H1 (cell line): ENCODE measurements around the gene PHTF1. TPM values are rescaled to one million over a fixed set of nuclear protein-coding genes. Genes with fewer than 3 reads are reported as not detected.

Source experiments
- BACH1 ChIP-seq: IDR thresholded peaks from 2 replicates; pipeline ENCODE4 v1.6.1; 2012; ENCODE audit warnings: low read length, improper control_type of control experiment
- CREB1 ChIP-seq: IDR thresholded peaks from 2 replicates; pipeline ENCODE4 v1.6.1; 2012; ENCODE audit warnings: inconsistent platforms
- KDM4A ChIP-seq: IDR thresholded peaks from one replicate; pipeline ENCODE4 v1.7.1; 2012; ENCODE audit warnings: low read depth, mild to moderate bottlenecking, moderate library complexity, low read length, inconsistent platforms; ENCODE audit not compliant: severe bottlenecking
- RBBP5 ChIP-seq: IDR thresholded peaks from 2 replicates; pipeline ENCODE4 v1.7.1; 2012; ENCODE audit warnings: low read depth, mild to moderate bottlenecking, inconsistent platforms, low read length, moderate library complexity, borderline replicate concordance
- SIN3A ChIP-seq, 2 experiments: IDR thresholded peaks in 1 of 2; conservative IDR thresholded peaks in 1 of 2; 2 replicates each; pipeline ENCODE4 v1.6.1; 2011 to 2012; ENCODE audit warnings: low read length in 2 of 2, improper control_type of control experiment in 1 of 2, low read depth in 1 of 2, mild to moderate bottlenecking in 1 of 2
- polyA plus RNA-seq, 7 experiments: library from polyadenylated mRNA; depleted of rRNA in 3 of 7; stranded (reverse) in 5 of 7; unstranded in 2 of 7; fragments of >200 nt in 5 of 7; fragments of 200-250 nt in 2 of 7; gene quantifications; 1 replicate in 5 of 7; 2 replicates in 1 of 7; 4 replicates in 1 of 7; pipeline versions ENCODE4 v1.2.1 to v1.2.3, GENCODE V29; 2011 to 2013; ENCODE audit warnings: missing spikeins in 2 of 7, mixed read lengths in 2 of 7
- total RNA-seq: library from RNA; stranded (reverse); fragmentation: NEBNext Ultra II Directional; extraction: Animal tissue kit (Norgen Biotek cat#: 25700); gene quantifications from 2 replicates; pipeline ENCODE4 v1.2.1, GENCODE V29; 2021

The PHTF1 gene
- total and polyA plus RNA-seq, 2 of the 8 experiments (the other 6 are each of a cell fraction or from before 2014, with no cell fraction given) = 9.1 to 26.9 TPM

DNA sequence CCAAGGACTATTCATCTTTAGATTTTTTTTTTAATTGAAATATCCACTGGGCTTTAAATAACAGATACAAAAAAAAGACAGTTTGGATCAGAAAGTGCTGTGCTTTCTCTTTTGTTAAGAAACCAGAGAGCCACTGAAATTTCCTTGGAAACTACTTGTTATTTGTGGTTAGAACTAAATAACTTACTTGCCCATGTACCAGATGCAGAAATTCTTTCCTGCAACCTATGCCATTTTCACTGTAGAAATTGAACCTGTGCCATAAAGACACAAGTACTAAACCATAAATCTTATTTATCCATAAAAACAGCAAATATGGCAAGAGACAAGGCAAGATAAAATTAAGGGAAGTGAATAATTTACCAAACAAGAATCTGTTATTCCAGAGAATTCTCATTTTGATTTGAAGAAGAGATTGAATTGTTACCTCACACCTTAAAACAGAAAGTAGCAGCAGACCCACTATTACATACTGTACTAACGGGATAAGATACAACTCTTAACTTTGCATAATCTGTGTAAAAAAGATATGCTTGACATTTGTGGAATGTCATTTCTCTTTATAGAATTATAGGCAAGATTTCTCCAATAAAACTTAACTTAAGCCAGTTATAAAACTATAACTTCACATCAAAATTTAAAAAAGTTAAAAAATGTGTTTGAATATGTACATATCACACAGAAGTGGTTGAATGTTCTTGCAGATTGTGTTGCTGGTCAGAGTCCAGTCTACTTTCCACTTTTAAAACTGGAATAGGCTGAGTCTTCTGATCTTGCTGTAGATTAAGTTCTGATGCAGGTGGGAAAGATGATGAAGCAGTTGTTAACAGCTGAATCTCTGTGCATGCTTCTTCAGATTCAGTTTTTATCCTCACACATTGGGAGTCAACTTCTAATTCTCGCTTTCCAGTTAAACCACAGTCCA, 6.3 kb upstream of the PHTF1 start (continued):
- TF ChIP-seq CREB1 (no peak), SIN3A (conservative IDR thresholded peaks at IDR 0.05 in 1 of 2, IDR thresholded peaks at IDR 0.05 in 1 of 2; ENCODE audit: low read depth in 1 of 2, low read length in 2 of 2) (no peak), KDM4A (no peak), RBBP5 (no peak), BACH1 (no peak)
- TF ChIP-seq, all 59 proteins: peak for 0
